Psoas muscle (tissue), 8 donors: ENCODE measurements around the gene SERPINA3. TPM values are rescaled to one million over a fixed set of nuclear protein-coding genes. Genes with fewer than 3 reads are reported as not detected.

ENCODE experiments used
- ATAC-seq, 4 donors: fragments of 200-7000 bp; cut with Tn5 transposase; one replicate each; pipeline ENCODE4 v1.9.1; 2020; ENCODE audit warnings: moderate library complexity in 3 of 4, mild to moderate bottlenecking in 2 of 4
- DNase-seq, 2 donors: peaks; one replicate each; pipeline ENCODE4 v3.0.0-alpha.2; 2020
- H3K27ac ChIP-seq: fragments of 200-600 bp; one replicate; pipeline ENCODE4 v1.8.0; 2022
- H3K27me3 ChIP-seq, 3 donors: fragments of 200-600 bp in 1 of 3; one replicate each; pipeline versions ENCODE4 v1.6.1 to v1.8.0; 2013 to 2022; ENCODE audit warnings: low read length in 2 of 3, mild to moderate bottlenecking in 2 of 3, moderate library complexity in 1 of 3; ENCODE audit not compliant: insufficient read depth in 3 of 3
- H3K36me3 ChIP-seq, 2 donors: fragments of 200-600 bp in 1 of 2; one replicate each; pipeline versions ENCODE4 v1.6.1 to v1.8.0; 2013 to 2022; ENCODE audit warnings: low read depth in 1 of 2, mild to moderate bottlenecking in 1 of 2, moderate library complexity in 1 of 2; ENCODE audit not compliant: insufficient read depth in 1 of 2
- H3K4me1 ChIP-seq: fragments of 200-600 bp; one replicate; pipeline ENCODE4 v1.8.0; 2022
- H3K4me3 ChIP-seq: fragments of 200-600 bp; one replicate; pipeline ENCODE4 v1.8.0; 2022; ENCODE audit warnings: mild to moderate bottlenecking
- H3K9me3 ChIP-seq: fragments of 200-600 bp; one replicate; pipeline ENCODE4 v1.8.0; 2022
- WGBS, 3 donors: extraction: QIAGEN DNeasy Blood & Tissue Kit; methylation state at CpG; one replicate each; pipeline versions ENCODE4 v1.1.6 to v1.1.7; 2013; 5-methylcytosine and 5-hydroxymethylcytosine counted together
- intact Hi-C, 2 donors: fragments of 100-400 bp; cut with DNase I; formaldehyde crosslinking; loops; one replicate each; pipeline versions ENCODE4 v1.11.0 to v1.14.2; 2022
- polyA plus RNA-seq, 3 donors: library from polyadenylated mRNA; stranded (reverse); fragments of 200-250 nt; gene quantifications; one replicate each; pipeline ENCODE4 v1.2.3, GENCODE V29; 2013
- total RNA-seq, 4 donors: library from RNA; stranded (reverse); fragmentation: NEBNext Ultra II Directional in 2 of 4; extraction: Animal tissue kit (Norgen Biotek cat#: 25700) in 2 of 4; gene quantifications; one replicate each; pipeline versions ENCODE4 v1.2.1 to v1.2.4, GENCODE V29; 2021 to 2023
- TF ChIP-seq, protein P1 (sequence below): fragments of 200-600 bp; IDR thresholded peaks from one replicate; pipeline ENCODE4 v1.8.0; 2022; ENCODE audit warnings: antibody characterized with exemption
- donor health status: healthy with polysubstance abuse.
- donor health status: DM: no; HTN: no; CAD: no; lungs with moderate emphysema.
- donor health status: Bipolar disorder and iron deficiency.
- donor health status: healthy.
- donor health status: DM: yes; HTN: yes; CAD: no.
- donor health status: DM: no; HTN: no; CAD: no.
- donor health status: DM: no; HTN: no; CAD: no.
- donor health status: DM: yes; HTN: yes; CAD: no.

Gene SERPINA3
- total and polyA plus RNA-seq, 7 donors = 5.5 to 1,141 (median 186) TPM

DNA sequence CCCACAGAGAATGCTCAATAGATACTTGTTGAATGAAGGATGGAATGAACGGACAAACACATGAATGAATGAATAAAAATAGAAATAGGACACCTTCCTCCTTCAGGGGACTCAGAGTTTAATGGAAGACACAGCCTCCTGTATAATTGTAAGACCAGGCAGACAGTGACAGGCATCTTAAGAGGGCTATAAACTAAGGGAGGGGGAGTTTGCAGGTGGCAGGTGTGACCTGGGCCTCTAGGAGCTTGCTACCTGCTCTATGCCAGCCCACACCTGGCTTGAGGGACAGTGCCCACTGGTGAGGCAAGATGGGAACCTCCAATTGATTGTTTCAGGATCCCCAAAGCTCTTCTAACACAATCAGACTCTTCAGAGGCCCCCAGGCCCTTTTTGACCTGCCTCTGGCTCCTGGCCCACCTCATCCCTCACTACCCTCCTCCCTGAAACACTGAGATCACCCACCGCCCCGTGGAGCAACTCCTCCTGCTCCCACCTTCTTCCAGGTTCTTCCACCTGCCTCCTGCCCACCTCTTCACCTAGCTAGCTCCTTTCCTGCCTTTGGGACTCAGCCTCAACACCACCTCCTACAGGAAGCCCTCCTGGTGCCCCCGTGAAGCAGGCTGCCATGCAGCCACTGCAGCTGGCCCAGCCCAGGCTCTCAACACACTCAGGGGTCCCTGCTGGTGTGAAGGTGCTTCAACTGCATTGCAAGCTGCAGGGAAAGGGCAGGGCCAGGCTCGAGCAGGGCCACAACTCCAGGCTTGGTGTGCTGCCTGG, 9.4 kb downstream of the SERPINA3 start:
- H3K4me1 ChIP-seq = no peaks in the 10 kb centered on the region
- TF ChIP-seq, protein P1, sequence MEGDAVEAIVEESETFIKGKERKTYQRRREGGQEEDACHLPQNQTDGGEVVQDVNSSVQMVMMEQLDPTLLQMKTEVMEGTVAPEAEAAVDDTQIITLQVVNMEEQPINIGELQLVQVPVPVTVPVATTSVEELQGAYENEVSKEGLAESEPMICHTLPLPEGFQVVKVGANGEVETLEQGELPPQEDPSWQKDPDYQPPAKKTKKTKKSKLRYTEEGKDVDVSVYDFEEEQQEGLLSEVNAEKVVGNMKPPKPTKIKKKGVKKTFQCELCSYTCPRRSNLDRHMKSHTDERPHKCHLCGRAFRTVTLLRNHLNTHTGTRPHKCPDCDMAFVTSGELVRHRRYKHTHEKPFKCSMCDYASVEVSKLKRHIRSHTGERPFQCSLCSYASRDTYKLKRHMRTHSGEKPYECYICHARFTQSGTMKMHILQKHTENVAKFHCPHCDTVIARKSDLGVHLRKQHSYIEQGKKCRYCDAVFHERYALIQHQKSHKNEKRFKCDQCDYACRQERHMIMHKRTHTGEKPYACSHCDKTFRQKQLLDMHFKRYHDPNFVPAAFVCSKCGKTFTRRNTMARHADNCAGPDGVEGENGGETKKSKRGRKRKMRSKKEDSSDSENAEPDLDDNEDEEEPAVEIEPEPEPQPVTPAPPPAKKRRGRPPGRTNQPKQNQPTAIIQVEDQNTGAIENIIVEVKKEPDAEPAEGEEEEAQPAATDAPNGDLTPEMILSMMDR = no peak
- 75 to 79% (median 76%) methylated on average over 5 of the region's 5 CpGs for WGBS, 3 donors
- peaks cover 0 to 4% (median 0%) of the 10 kb centered on the region in 3 donors for H3K27me3 ChIP-seq
- H3K9me3 ChIP-seq = peaks cover 13% of the 10 kb centered on the region
- H3K27ac ChIP-seq = no peak overlapping the region
- H3K4me3 ChIP-seq = no peak overlapping the region
- no peaks in the 10 kb centered on the region for H3K36me3 ChIP-seq
- ATAC-seq = no peak
- intact Hi-C loops = no loop called here
- DNase-seq = no peak

DNA sequence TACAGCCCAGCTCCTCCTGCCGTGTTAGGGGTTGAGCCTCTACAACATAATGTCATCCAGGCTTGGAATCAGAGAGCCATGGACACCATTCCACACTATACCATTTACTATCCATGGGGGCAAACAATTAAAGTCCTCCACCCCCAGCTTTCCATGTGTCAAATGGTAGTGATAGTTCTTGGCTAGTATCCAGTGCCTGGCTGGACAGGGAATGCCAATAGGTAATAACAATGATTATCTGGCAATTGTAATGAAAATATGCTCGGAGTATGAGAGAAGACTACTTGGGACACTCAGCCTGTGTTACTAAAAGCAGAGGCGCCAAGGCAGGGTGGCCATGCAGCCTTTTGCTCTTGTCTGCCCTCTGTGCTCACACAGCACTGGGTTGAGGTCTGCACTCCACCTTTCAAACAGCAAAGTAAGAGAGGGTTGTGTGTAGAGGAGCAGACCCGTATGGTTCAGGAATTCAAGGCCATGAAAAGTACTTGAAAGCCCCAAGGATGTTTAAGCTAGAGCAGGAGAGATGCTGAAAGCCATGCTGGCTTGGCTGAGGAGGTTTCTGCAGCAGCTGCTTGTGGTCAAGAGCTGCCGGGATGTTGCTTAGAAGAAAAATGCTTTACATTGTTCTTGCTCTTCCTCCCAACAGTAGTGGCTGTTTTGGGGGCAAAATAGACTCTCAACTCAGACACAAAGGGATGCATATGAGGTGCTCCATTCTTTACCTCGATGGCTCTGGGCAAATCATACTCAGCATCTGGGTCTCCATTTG, 10.6 kb downstream of the SERPINA3 start:
- intact Hi-C loops = no loop called here
- no peak overlapping the region for H3K27ac ChIP-seq
- no peak overlapping the region for H3K4me3 ChIP-seq
- H3K9me3 ChIP-seq = peaks cover 9% of the 10 kb centered on the region
- WGBS, 3 donors = 62 to 75% (median 70%) methylated on average over 6 of the region's 6 CpGs
- H3K27me3 ChIP-seq = peaks cover 0 to 4% (median 0%) of the 10 kb centered on the region in 3 donors
- H3K4me1 ChIP-seq = no peaks in the 10 kb centered on the region
- H3K36me3 ChIP-seq = no peaks in the 10 kb centered on the region
- no peak for ATAC-seq
- DNase-seq = no peak
- TF ChIP-seq, protein P1 = no peak

DNA sequence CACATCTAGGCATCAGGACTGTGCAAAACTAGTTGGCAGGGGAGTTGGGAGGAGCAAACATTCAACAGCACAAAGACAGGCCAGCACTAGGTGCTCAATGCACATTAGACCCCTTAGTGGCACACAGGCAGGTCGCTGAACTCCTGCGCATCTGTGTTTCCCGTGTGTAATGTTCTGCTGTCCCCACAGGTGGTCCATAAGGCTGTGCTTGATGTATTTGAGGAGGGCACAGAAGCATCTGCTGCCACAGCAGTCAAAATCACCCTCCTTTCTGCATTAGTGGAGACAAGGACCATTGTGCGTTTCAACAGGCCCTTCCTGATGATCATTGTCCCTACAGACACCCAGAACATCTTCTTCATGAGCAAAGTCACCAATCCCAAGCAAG, 11.2 kb downstream of the SERPINA3 start:
- TF ChIP-seq, protein P1 = no peak
- 86 to 92% (median 87%) methylated on average over 4 of the region's 4 CpGs for WGBS, 3 donors
- H3K27me3 ChIP-seq = peaks cover 0 to 4% (median 0%) of the 10 kb centered on the region in 3 donors
- no peak overlapping the region for H3K4me3 ChIP-seq
- ATAC-seq (no peak), DNase-seq (no peak)
- H3K36me3 ChIP-seq = no peaks in the 10 kb centered on the region
- H3K4me1 ChIP-seq = no peaks in the 10 kb centered on the region
- intact Hi-C loops = no loop called here
- H3K27ac ChIP-seq = no peak overlapping the region
- H3K9me3 ChIP-seq = peaks cover 5% of the 10 kb centered on the region

DNA sequence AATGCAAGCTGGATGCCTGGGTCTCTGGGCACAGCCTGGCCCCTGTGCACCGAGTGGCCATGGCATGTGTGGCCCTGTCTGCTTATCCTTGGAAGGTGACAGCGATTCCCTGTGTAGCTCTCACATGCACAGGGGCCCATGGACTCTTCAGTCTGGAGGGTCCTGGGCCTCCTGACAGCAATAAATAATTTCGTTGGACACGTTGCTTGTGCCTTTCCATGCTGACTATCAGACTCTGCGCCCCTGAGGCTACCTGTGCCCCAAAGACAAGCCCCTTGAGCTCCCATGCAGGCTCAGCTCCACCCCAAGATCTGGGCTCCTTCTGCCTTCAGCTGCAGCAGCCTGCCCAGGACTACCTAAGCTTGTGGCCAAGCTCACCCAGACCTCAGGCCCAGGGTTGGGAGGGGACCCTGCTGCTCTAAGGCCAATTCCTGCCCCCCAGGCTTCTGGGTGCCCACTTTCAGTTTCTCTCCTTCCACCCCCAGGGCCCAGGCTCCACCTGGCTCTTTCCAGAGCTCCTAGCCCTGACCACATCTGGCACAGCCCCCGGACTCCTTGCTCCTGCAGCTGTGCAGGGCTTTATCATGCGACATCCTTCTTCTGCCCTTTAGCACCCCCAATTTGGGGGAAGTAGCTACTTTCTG, 11.8 kb downstream of the SERPINA3 start:
- no peak for DNase-seq
- intact Hi-C loops = no loop called here
- no peak for ATAC-seq
- no peak overlapping the region for H3K4me3 ChIP-seq
- H3K27me3 ChIP-seq = peaks cover 0 to 4% (median 0%) of the 10 kb centered on the region in 3 donors
- no peak overlapping the region for H3K27ac ChIP-seq
- H3K36me3 ChIP-seq = no peaks in the 10 kb centered on the region
- WGBS, 3 donors = 59 to 73% (median 72%) methylated on average over 7 of the region's 7 CpGs
- no peaks in the 10 kb centered on the region for H3K4me1 ChIP-seq
- TF ChIP-seq, protein P1 = no peak
- no peaks in the 10 kb centered on the region for H3K9me3 ChIP-seq
